ENCODE data around the gene RPS6KA5.

- TF ChIP-seq CTCF (IDR thresholded peaks at IDR 0.05; ENCODE audit: low read length), result no peak
- TF ChIP-seq EZH2 (optimal IDR thresholded peaks at IDR 0.05; ENCODE audit: low read depth, low read length), result no peak
- no peak for TF ChIP-seq EZH2phosphoT487 (IDR thresholded peaks at IDR 0.05; ENCODE audit: low read length)
These were observed 84.3 kb downstream of the RPS6KA5 start for GRCh38 chr14:90976101-90976500.
